DMS53 (cell line): ENCODE measurements around the gene SYF2.
"Not testable (repeated sequence)": the region's sequence is repeated elsewhere in the genome, so short reads cannot be mapped to it uniquely, and the experiment has no call there.

Experiments
- DNase-seq: peaks from one replicate; lab custom pipeline; 2025; lab: John Stamatoyannopoulos, UW

Gene SYF2

DNA sequence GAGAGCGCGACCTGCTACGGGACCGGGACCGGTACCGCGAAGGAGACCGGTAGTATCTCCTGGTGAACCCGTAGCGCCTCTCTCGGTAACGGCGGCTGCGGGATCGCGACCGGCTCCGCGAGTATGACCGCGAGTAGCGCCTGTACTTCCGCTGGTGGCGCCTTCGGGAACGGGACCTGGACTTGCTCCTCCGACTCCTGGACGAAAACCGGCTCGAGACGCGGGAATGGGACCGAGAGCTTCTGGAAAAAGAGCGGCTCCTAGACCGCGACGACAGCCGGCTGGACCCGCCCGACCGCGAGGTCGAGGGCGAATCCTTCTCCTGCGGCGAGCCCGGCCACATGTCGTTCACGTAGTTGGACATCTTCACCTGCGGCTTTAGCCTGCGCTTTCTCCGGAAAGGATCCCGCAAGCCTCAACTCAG lies 14.3 kb upstream of the SYF2 start:
- DNase-seq = peak; percentile 78

DNA sequence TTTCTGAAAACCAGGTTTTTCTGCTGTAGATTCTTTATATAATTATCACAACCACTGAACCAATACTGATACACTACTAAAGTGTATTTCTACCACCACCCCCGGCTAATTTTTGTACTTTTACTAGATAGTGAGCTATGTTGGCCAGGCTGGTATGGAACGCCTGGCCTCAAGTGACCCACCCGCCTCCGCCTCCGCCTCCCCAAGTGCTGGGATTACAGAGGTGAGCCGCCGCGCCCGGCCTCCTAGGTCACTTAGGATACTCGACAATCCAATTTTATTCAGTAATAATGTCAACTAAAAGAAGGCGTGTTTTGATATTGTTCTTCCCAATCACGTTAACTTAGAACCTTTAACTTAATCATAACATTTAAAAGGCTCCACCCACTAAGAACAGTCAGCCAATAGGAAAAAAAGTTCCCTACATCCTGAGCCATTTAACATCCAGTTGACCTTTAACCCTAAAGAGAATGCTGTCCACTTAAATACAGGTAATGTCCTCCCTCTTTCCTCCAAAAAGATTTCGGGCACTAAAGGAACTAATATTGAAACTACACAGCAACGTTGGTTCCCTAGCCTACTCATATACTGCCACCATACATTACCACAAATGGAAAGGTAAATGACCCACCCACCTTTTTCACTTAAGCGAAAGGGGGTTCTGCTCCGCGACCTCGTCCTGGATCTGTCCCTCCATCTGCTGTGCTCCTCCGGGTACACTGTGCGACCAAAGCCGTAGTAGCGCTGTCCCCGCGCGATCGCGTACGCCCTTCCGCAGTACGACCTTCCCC lies 13.7 kb upstream of the SYF2 start:
- DNase-seq = peak; percentile 56

DNA sequence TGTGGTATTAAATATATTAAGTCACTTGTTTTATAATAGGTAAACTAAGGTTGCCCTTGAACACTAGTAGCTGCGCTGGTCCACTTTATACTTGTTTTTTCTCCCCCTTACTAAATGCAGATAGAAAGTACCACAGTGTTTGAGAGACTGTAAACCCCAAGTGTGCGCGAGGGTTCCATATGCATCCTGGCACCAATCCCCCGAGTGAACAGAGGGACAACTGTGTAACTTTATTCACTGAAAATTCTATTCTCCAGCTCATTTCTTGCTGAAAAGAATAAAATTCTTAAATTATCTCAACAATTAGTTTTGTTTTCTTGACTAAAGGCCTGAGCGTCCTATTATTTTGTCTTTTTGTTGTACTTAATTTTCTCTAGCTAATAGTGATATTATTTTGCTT lies 13.1 kb upstream of the SYF2 start:
- no peak for DNase-seq

DNA sequence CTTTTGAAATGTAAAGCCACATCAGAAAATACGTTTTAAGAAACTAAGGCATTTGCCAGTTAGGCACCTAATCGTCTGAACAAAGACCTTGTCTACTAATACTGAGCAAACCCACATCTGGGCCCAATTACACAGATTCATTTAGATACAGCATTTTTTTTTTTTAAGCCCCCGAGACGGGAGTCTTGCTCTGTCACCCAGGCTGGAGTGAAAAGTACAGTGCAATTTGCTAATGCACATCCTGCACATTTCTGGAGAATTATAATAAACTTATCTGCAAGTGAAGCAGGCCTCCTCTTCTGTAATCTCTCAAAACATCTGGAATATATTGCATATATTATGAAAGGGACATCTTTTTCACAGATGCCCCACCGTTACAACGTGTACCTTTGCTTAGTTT lies 11.6 kb upstream of the SYF2 start:
- DNase-seq = no peak

DNA sequence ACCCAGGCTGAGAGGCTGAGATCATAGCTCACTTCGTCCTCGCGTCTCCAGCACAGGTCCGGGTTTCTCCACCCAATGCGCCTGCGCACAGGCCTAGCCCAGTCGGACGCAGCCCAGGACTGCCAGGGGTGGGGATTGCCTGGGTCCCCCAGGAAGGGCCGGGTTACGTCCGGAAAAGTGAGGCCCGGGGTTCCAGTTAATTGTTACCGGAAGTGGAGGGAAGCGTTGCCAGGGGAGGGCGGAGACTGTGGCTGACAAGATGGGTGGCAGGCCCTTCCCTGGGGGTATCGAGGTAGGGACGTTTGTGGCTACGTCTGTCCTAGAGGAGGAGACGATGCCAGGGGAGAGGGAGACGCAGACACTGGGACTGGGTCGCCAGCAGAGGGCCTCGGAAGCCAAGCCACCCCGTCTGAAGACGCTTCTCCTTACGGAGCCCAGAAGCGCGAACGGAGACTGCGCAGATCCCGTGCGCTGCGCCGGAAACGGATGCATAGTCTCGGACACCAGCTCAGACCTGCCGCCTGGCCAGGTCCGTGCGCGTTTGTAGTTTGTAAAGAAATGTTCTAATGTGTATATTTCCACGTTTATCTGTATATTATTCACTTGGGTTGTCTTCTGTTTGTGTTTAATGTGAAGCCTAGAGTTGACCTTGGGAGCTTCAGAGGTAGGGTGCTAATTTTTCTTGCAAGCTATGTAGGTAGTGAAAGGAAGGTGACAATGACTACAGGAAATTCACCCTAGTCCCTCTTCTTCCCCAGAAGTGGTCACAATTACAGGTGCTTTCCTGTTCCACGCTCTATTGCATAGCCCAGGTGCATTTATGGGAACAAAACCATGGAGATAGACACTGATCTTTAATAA lies 7.6 kb upstream of the SYF2 start:
- peak; percentile 99 for DNase-seq

DNA sequence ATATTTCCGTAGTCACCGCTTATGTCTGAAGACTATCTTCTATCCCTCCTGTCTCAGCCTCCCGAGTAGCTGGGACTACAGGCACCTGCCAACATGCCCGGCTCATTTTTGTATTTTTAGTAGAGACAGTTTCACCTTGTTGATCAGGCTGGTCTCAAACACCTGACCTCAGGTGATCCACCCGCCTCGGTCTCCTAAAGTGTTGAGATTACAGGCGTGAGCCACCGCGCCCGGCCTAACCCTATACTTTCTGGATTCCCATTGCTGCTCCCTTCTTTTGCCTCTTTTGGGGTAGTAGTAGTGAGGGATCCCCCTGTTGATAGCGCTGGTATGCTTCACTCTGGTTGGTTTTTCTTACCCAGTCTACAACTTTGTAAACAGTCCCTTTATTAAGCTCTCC lies 5.7 kb upstream of the SYF2 start:
- no peak for DNase-seq

DNA sequence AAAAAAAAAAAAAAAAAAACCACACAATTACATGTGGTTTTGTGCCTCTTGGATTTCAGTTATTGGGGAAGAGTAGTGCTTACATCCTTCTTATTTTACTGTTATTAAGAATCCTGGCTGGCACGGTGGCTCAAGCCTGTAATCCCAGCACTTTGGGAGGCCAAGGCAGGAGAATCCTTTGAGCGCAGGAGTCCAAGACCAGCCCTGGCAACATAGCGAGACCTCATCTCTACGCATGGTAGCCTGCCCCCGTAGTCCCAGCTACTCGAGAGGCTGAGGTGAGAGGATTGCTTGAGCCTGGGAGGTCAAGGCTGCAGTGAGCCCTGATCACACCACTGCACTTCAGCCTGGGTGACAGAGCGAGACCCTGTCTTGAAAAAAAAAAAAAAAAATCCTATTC lies 4.0 kb upstream of the SYF2 start:
- not testable (repeated sequence) for DNase-seq

DNA sequence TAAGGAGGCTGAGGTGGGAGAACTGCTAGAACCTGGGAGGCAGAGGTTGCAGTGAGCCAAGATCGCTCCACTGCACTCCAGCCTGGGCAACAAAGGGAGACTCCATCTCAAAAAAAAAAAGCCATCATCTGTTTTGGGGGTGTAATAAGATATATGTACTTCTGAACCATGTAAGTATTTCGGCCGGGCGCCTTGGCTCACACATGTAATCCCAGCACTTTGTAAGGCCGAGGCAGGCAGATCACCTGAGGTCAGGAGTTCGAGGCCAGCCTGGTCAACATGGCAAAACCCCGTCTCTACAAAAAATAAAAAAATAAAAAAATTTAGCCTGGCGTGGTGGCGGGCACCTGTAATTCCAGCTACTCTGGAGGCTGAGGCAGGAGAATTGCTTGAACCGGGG lies 3.1 kb upstream of the SYF2 start:
- DNase-seq = not testable (repeated sequence)

DNA sequence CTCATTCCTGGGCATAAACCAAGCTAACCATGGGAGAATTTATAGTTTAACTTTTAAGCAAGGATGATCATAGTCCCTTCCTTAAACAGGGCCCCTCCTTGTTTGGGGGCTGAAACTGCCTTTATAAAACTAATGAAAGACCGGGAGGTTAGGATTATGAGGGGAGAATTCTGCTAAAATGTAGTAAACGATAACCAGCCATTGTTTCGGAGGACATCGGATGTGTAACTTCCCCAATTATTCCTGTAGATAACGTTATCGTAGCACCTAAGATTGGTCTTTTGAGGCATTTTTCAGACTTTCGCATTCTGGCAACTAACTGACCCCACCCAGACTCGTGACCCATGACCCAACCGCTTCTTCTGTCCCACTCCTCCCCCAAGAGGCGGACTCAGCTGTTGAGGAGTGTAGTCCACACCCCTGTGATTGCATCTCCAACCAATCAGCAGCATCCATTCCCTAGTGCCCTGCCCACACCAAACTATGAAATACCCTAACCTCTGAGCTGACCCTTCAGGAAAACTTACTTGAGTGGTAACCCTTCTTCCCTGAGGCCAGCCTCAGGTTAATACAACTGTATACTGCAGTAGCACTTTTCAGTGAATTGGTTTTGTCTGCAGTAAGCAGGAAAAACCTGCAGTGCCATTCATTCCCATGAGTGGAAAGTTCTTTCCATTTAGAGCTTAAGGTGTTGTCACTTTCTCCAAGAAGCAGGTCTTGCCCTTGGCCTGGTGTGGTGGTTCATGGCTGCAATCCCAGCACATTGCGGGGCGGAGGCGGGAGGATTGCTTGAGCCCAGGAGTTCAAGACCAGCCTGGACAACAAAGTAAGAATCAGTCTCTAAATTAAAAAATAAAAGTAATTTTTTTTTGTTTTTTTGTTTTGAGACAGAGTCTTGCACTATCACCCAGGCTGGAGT lies 823 bp upstream of the SYF2 start:
- peak; percentile 64 for DNase-seq

DNA sequence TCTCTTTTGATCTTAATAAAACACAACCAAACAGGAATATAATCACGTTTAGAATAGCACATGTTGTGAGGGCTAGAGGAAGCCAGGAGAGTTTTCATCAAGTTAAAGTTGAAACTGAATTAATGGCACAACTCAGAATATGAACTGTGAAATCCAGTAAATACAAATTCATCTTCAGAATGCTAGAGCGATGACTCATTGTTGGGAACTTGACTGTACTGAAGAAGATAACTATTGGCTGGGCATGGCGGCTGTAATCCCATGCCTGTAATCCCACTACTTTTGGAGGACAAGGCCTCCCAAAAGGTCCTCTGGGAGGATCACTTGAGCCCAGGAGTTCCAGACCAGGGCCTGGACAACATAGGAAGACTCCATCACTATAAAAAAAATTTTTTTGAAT lies 8.8 kb downstream of the SYF2 start:
- no peak for DNase-seq

DNA sequence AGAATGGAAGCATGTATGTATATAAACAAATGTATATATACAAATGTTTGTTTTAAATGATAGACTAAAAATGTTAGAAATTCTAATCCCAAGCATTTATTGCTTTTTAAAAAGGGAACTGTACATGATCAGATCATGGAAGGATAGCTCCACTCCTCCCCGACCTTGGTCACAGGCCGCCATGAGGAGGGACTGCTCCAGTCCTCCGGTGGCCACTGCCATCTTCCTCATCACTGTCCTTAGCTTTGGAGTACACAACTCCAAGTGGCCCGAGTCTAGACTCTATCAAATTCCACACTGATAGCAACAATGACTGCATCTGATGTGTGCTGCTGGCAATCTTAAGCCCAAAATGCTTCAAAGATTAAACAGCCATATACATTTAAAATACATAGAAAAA lies 9.7 kb downstream of the SYF2 start:
- DNase-seq = no peak

DNA sequence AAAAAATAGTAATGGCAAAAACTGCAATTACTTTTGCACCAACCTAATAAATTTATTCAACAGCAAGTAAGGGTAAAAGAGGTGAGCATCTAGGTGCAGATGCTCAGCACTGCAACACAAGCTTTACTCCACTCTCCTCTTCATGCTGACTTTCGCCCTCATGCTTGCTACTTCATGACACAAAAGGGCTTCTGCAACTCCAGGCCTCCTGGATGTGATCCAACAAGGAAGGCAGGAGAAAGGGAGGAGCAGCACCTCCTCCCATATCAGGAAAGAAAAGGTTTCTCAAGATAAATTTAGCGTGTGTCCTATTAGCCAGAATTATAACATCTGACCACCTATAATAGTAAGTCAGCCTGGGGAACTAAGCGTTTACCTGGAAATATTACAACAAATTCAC lies 11.6 kb downstream of the SYF2 start:
- DNase-seq = no peak

DNA sequence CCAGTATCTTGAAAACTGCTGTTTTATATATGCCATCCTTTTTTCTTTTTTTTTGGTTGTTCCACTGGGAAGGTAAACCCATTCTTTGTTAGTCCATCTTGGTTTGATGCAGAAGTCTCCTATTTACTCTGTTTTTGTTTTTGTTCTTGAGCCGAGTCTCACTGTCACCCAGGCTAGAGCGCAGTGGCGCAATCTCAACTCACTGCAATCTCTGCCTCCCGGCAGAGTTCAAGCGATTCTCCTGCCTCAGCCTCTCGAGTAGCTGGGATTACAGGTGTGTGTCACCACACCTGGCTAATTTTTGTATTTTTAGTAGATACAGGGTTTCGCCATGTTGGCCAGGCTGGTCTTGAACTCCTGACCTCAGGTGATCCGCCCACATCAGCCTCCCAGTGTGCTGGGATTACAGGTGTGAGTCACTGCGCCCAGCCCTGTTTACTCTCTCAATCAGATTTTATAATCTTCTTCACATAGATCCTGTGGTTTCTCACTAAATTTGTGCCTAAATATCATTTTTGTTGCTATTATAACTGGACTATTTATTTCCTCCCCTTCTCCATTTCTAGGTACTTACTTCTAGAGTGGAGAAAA lies 12.5 kb downstream of the SYF2 start:
- no peak for DNase-seq

DNA sequence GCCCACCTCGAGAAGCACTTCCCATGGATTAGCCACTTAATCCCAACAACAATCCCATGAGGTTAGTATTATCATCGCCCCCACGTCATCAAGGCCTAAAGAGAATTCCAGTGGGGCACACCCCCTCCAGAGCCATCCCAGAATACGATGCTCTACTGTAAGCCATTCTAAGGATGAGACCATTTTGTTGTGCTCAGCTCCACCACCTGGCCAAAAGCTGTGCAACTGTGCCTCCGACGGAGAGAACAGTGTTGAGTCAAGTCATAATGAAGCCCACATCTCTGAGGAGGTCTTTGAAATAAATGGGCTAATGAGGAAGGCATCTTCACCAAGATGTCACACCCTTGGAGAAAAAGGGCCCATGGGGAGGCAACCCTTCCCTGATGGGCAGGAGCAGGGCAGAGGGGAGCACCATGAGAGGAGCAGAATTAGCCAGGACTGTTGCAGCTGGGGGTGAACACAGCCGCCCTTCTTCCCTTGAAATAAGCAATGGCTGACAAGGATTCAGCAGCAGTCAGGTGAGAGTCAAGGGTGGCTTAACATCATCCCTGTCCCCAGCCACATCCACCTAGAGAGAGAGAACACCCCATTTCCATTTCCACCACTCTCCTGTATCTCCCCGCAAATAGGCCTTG lies 14.6 kb downstream of the SYF2 start:
- no peak for DNase-seq

DNA sequence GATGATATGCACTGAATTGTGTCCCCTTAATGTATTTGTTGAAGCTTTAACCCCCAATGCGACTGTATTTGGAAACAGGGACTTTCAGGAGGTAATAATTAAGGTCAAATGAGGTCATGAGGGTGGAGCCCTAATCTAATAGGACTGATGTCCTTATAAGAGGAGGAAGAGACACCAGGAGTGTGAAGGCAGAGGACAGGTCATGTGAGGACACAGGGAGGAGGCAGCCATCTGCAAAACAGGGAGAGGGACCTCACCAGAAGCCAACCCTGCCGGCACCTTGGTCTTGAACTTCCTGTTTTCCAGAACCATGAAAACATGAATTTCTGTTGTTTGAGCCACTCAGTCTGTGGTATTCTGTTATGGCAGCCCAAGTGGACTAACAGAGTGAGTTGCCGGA lies 15.3 kb downstream of the SYF2 start:
- DNase-seq = no peak

DNA sequence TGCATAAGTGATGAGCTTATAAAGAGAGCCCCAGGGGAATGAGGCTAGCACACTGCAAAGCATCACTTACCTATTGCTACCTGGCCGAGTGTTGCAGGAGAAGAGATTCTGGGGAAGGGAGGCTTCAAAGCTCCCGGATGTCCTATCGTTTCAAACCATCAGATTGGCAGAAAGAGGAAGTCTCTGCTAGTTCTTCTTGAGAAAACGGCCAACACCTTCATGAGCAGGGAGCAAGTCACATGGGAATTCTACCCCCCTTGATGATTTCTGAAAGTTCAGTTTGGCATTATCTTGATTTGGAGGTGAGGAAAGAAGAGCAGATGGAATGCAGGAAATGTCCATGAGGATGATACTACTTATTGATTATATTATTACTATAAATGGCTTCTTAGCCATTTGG lies 16.2 kb downstream of the SYF2 start:
- DNase-seq = no peak

DNA sequence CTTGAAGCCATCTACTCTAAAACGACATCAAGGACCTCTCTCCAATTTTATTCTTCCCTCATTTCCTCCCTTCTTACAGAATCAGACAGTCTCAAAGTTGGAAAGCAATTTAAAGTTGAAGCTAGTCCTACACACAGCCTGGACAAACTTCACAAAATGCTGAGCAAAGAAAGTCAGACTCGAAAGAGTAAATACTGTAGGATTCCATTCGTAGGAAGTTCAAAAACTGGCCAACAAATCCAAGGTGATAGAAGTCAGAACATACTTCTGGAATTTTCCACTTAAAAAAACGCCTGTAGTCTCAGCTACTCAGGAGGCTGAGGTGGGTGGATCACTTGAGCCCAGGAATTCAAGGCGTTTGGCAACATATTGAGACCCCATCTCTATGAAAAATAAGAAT lies 19.6 kb downstream of the SYF2 start:
- no peak for DNase-seq

DNA sequence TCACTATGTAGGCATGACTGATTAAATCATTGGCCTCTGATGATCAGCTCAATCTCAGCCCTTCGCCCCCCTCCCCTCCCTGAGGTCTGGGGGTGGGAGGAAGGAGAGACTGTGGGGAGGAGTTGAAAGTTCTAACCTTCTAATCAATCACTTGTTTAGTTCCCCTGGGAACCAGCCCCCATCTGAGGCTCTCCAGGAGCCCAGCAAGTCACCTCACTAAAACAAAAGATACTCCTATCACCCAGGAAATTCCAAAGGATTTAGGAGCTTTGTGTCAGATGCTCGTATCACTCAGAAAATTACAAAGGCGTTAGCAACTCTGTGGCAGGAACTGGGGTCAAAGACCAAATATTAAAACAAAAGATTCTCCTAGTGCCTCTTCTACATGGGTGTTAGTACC lies 21.6 kb downstream of the SYF2 start:
- DNase-seq = no peak

DNA sequence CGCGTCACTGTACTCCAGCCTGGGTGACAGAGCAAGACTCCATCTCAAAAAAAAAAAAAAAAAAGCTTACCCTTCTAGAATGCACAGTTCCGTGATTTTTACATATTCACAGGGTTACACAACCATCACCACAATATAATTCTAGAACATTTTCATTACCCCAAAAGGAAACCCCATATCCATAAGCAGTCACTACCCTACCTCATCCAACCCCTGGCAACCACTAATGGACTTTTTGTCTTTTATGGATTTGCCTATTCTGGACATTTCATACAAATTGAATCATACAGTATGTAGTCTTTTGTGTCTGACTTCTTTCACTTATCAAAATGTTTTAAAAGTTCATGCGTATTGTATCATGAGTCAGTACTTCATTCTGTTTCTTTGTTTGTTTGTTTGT lies 22.8 kb downstream of the SYF2 start:
- DNase-seq = no peak

DNA sequence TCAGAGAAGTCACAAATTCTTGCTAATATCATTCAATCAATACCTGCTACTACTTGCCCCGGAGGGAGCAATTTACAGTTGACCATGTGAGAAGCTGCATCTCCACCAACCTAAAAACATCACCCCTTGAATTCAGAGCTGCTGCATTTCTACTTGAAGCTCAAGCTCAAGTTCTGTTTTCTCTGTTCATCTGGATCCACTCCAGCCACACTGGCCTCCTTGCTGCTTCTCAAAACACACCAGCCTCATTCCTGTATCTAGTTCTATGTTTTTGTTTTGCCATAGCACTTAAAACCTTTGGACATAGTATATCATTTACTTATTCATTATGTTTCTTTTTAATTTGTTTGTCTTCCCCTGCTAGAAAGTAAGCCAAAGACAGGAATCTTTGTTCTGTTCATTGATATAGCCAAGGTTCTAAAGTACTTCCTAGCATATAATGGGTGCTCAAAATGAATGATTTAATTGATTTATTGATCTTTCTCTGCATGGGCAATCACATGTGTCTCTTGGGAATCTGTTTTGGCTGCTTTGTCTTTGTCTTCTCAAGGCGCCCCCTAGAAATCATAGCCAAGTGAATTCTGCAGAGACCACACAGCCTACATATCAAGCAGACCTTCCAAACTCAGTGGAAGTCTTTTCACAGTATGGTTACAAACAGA lies 23.6 kb downstream of the SYF2 start:
- no peak for DNase-seq

DNA sequence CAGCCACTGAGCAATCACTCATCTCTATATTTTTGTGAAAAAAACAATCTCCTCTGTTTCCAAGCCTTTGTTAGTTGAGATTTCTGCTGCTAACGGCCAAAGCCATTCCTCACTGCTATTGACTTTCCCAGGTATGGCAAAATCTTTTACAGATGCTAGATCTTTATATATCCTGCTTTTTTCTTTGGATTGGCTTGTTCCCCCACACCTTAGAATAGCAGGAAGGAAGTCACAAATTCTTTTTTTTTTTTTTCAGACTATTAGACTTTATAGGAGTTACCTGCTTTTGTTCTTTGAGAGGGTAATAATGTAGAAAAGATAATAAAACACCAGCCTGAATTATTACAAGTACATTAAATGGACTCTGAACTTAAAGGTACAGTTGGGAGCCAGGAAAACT lies 24.2 kb downstream of the SYF2 start:
- DNase-seq = no peak
